Activated T-cell treated with anti-CD3 and anti-CD28 coated beads for 48 hours (primary cell): ENCODE results near the gene OSTM1.
A peak's percentile ranks its signal among the peaks of the same experiment; 100 is the strongest.

ENCODE experiments used
- DNase-seq: peaks from one replicate; pipeline ENCODE4 v3.0.0-alpha.2; 2020; ENCODE audit warnings: low read depth

OSTM1 gene

GRCh38 chr6:108102965-108103364 is 28.4 kb upstream of the OSTM1 start:
- DNase-seq, result no peak

DNA sequence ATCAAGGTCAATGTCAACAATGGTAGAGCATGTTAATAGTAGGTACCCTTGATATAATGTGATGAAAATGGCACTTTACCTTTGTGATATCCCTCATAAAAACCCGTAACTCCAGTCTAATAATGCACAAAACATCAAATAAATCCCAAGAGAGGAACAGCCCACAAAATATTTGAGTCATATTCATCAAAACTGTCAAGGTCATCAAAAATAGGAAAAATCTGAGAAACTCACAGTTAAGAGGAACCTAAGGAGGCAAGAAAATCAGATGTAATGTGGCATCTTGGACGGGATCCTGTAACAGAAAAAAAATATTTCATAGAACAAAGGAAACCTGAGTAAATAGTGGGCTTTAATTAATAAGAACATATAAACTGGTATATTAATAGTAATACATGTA is 25.5 kb upstream of the OSTM1 start:
- DNase-seq, result no peak

DNA sequence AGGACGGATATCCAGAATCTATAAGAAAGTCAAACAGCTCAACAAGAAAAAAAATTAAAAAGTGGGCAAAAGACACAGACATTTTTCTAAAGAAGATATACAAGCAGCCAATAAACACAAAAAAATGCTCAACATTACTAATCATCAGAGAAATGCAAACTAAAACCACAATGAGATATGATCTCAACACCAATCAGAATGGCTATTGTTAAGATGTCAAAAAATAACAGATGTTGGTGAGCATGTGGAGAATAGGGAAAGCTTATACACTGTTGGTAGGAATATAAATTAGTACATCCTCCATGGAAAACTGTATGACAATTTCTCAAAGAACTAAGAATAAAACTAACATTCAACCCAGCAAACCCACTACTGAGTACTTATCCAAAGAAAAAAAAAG is 23.3 kb upstream of the OSTM1 start:
- DNase-seq, result no peak

- no peak for DNase-seq
Measured at GRCh38 chr6:108093781-108094300, 19.3 kb upstream of the OSTM1 start.

DNA sequence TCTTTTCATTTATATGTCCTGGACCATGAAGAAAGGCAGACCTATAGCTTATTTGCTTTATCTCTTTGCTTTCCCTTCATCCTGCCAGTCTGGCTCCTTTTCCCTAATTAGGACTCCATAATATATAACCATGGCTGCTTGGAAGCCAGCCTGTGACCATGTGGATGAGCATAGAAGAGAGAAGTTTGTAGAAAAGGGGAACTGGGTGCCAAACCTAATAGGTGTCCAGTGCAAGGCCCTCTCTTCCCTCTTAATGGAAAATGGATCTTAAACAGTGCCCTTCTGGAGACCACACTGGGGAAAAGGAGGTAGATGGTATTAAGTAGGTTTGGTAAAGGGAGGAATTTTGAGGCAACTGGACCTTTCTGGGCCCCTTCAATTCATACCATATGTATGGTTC is 16.7 kb upstream of the OSTM1 start:
- DNase-seq, result no peak

- DNase-seq, result no peak
Measured at GRCh38 chr6:108083349-108083748, 8.8 kb upstream of the OSTM1 start.

DNA sequence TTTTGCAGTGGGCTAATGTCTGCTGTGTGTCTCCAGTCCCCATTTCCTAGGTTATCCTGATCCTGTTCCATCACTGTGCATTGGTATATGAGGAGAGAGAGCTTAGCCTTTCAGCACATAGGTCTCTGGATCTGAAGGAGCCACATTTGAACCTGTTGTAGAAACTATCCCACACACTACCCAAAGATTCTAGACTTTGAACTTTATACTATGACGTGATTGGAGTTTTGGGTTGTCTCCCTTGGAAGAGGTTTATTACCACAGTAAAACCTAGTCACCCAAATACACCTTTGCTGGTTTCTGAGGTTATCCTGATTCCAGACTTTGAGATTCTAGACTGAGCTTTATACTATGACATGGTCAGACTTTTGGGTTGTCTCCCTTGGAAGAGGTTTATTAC is 8.0 kb upstream of the OSTM1 start:
- DNase-seq, result no peak

GRCh38 chr6:108080010-108080780 is 5.7 kb upstream of the OSTM1 start:
- no peak for DNase-seq

DNA sequence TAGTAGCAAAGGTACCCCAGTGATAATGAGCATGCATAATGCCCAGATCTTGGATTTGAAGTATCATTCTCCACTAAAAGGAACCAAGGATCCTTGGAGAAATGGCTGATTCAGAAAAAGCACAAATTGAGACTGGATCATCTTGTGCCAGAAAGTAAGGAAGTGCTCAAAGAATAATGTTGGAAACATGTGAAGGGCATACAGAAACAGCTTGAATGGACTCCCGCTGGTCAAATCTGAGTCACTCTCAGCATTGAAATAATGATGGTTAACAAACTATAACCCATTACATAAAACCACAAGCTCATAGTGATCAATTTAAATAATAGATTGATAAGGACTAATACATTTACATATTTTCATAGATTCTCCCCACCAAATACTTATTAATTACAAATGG is 3.6 kb upstream of the OSTM1 start:
- DNase-seq, result no peak

DNA sequence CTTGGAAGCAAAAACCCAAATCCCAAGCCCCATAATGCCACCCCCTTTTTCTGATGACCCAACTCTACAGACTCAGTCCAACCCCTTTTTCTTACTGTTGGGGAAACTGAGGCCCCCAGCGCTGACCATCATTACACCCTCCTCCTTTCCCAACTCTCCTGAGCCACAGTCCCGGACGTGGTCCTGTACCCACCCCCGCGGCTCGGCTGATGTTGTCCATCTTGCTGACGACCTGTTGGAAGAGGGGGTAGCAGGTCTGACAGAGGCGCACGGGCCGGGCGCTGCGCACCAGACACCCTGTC is 533 bp downstream of the OSTM1 start:
- no peak for DNase-seq

DNA sequence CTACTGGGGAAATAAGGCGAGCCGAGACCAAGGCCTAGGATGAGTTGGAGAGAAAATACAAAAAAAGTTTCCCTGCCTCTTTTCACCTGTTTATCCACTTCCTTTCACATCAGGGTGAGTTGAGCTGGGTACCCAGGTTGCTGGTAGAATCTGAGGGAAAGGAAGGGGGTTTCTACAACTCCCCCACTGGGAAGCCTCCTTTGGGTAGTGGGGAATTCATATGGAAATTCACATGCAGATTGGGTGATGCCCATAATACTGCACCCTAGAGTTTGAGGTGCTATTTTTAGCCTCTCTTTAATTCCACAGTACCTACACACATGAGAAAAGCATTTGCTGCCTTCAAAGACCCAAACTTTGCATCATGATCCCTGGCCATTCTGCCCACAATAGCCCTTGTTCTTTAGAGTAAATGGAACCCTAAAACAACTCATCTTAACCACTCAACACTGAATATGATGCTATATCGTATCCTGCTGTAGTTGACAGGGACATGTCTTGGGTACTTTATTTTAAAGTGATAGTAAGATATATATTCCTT is 2.7 kb downstream of the OSTM1 start:
- no peak for DNase-seq

DNA sequence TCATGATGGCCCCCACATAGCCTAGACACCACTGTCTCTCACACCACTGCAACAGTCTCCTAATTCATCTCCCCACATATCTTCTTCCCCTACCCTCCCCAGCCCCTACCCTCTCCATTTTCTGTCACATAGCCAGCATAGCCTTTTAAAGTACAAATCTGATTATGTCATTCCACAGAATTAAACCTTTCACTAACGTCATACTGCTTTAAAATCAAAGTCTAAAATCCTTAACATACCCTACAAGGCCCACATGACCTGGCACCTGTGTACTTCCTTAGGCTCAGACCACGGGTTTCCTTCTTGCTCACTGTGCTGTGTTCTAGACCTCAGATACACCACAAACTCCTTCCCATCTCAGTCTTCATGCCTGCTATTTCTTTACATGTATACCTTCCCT is 5.9 kb downstream of the OSTM1 start:
- DNase-seq, result peak; percentile 8

- no peak for DNase-seq
Measured at GRCh38 chr6:108068182-108068581, 6.4 kb downstream of the OSTM1 start.

- no peak for DNase-seq
Measured at GRCh38 chr6:108052706-108053105, 21.8 kb downstream of the OSTM1 start.

- DNase-seq, result no peak
Measured at GRCh38 chr6:108051481-108051880, 23.1 kb downstream of the OSTM1 start.

DNA sequence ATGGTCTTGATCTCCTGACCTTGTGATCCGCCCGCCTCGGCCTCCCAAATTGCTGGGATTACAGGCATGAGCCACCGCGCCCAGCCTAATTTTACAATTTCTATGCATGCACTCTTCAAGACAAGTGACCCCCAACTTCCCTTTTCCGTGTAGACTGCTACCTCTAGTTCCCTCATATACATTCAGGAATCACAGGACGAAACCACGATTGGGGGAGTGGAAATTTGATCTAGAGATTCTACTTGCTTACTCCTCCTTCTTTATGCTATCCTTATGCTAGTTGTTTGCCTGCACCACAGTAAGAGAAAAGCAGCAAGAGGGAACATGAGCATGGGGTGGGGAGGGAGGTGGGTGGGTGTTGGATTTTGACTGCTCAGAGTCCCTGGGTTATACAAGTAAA is 34.9 kb downstream of the OSTM1 start:
- DNase-seq, result no peak

DNA sequence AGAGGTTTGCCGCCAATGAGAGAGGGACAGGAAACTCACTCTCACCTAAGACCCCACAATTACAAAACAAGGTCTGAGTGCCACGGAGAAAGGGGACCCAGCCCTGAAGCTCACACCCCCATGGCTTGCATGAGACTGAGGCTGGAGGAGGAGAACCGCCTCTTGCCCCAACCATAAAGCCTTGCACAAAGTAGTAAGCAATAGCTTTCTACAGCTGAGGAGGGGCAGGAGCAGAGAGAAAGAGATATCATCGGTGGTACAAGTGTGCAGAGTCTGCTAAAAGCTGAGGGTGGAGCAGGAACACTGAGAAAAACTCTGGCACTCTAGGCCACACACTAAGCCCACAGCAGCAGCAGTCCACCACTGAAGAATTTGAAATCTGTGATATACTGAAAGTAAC is 37.7 kb downstream of the OSTM1 start:
- DNase-seq, result no peak

DNA sequence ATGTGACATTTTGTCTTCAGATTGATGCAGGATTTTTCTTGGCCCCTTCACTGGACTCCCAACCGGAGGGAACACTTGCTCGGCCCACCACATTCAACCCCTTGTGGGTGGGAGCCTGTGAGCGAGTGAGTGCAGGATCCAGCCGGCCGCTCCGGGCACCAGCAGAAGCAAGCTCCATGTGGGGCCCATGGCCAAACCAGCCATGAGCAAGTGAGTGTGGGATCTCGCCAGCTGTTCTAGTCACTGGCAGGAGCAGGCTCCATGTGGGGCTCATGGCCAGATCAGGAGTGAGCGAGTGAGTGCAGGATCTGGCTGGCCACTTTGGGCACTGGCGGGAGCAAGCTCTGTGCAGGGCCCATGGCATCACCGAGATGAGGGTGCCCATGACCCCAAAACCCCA is 42.6 kb downstream of the OSTM1 start:
- DNase-seq, result no peak

DNA sequence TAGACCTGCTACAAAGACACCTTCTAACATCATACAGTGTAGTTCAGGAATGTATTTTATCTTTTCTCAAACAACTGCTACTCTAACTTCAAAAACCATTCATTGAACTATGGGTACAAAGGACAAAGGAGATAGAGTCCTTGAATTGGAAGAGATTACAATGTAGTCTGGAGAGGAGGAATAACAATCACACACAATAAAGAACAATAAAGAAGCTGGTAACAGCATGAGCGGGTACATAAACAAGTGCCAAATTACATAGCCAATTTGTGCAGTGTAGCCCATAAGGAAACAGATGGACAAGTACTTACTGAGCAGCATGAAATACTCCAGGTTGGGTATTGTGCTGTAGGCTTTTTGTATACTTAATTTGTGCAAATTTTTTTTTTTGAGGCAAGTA is 44.3 kb downstream of the OSTM1 start:
- no peak for DNase-seq

- no peak for DNase-seq
Measured at GRCh38 chr6:108029226-108029921, 45.2 kb downstream of the OSTM1 start.

DNA sequence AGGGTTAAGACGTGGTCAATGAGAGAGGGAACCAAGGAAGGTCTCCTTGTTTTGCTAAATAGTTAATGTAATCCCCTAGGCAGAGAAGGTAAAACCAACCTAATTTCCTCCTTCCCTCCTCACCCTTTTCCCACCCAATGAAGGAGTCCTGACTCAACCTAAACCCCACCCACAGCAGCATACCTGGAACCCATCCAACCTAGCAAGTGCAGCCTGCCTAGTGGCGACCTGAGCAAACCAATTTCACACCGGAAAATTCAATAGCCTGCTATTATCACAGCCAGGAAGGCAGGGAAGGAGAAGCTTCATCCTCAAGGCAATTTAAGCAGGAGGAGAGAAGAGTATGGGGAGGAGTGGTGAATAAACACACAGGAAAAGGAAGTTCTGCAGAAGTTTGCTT is 46.9 kb downstream of the OSTM1 start:
- no peak for DNase-seq

- no peak for DNase-seq
Measured at GRCh38 chr6:108027056-108027455, 47.5 kb downstream of the OSTM1 start.

- DNase-seq, result no peak
Measured at GRCh38 chr6:108024427-108025073, 50.0 kb downstream of the OSTM1 start.
